ENCODE measurements around the gene RELL1.

- no peak for TF ChIP-seq CTCF (conservative IDR thresholded peaks at IDR 0.05 in 1 of 2, IDR thresholded peaks at IDR 0.05 in 1 of 2; ENCODE audit: extremely low read depth in 1 of 2, insufficient read depth in 1 of 2, low read depth in 1 of 2, low read length in 2 of 2)
- no peak for TF ChIP-seq EZH2 (IDR thresholded peaks at IDR 0.05; ENCODE audit: borderline replicate concordance, low read length)
Observed at GRCh38 chr4:37603711-37604110, 82.5 kb downstream of the RELL1 start.
